Endothelial cell of umbilical vein (primary cell): Measurements from ENCODE around the gene NFKBIL1. TPM values are rescaled to one million over a fixed set of nuclear protein-coding genes. Genes with fewer than 3 reads are reported as not detected.

Source experiments
- BruUV-seq: library from RNA; stranded (reverse); fragments of 400-500 nt; replicated peaks from 2 replicates; lab custom pipeline; 2021; lab: Mats Ljungman, UMichigan
- CTCF ChIA-PET: fragments of 300-600, 350-600 bp; sonication (Branson Sonifier 250); formaldehyde crosslinking; loops from one replicate; lab custom pipeline; 2021; ENCODE audit warnings: antibody characterized with exemption, inconsistent platforms; lab: Charles Lee
- POLR2A ChIA-PET: fragments of 300-600, 350-600 bp; sonication (Branson Sonifier 250); formaldehyde crosslinking; loops from one replicate; lab custom pipeline; 2021; ENCODE audit warnings: antibody characterized with exemption, inconsistent platforms; lab: Charles Lee
- DNase-seq: peaks from one replicate; pipeline ENCODE4 v3.0.0-alpha.2; 2011; ENCODE audit warnings: low read depth, low spot score
- FAIRE-seq: peaks from 2 replicates; lab custom pipeline; 2011; peaks lifted over from hg19 to GRCh38; lab: Jason Lieb, UNC
- H2AFZ ChIP-seq: 2 replicates; pipeline ENCODE4 v1.6.0; 2012; ENCODE audit warnings: low read depth, low read length, control low read depth, inconsistent platforms
- H3K27ac ChIP-seq: 2 replicates; pipeline ENCODE4 v1.5.1; 2011; ENCODE audit warnings: low read depth, mild to moderate bottlenecking, control low read depth, low read length, moderate library complexity; ENCODE audit not compliant: insufficient read depth
- H3K27me3 ChIP-seq, 2 experiments: 2 replicates each; pipeline versions ENCODE4 v1.6.0 to v1.6.1; 2011; ENCODE audit warnings: low read length in 2 of 2, mixed read lengths in 1 of 2; ENCODE audit not compliant: control insufficient read depth in 2 of 2, insufficient read depth in 2 of 2
- H3K36me3 ChIP-seq, 2 experiments: 2 replicates in 1 of 2; 3 replicates in 1 of 2; pipeline ENCODE4 v1.5.1; 2011; ENCODE audit warnings: low read length in 2 of 2, mild to moderate bottlenecking in 1 of 2, moderate library complexity in 1 of 2; ENCODE audit not compliant: control insufficient read depth in 2 of 2, insufficient read depth in 2 of 2; ENCODE audit errors: extremely low read depth in 1 of 2
- H3K4me1 ChIP-seq: 3 replicates; pipeline ENCODE4 v1.5.1; 2011; ENCODE audit warnings: mild to moderate bottlenecking, low read length; ENCODE audit not compliant: control insufficient read depth, insufficient read depth; ENCODE audit errors: extremely low read depth
- H3K4me2 ChIP-seq: 2 replicates; pipeline ENCODE4 v1.6.1; 2011; ENCODE audit warnings: low read length, control low read depth, mixed read lengths; ENCODE audit not compliant: insufficient read depth
- H3K4me3 ChIP-seq, 3 experiments: fragments of 200-600 bp in 1 of 3; sonication (generic), shearing (Covaris generic) in 1 of 3; replicated peaks in 1 of 3; 2 replicates each; pipeline ENCODE4 v1.5.1; 2011 to 2016; ENCODE audit warnings: control low read depth in 3 of 3, low read length in 3 of 3, mild to moderate bottlenecking in 2 of 3, inconsistent platforms in 1 of 3, low read depth in 1 of 3, moderate library complexity in 1 of 3; ENCODE audit not compliant: insufficient read depth in 1 of 3
- H3K79me2 ChIP-seq: 2 replicates; pipeline ENCODE4 v1.6.0; 2012; ENCODE audit warnings: low read length, inconsistent platforms; ENCODE audit not compliant: control insufficient read depth, insufficient read depth
- H3K9ac ChIP-seq: replicated peaks from 2 replicates; pipeline ENCODE3; 2011; ENCODE audit warnings: low read length, control low read depth; ENCODE audit not compliant: insufficient read depth; ENCODE audit errors: extremely low read depth
- H3K9me1 ChIP-seq: replicated peaks from 3 replicates; pipeline ENCODE4 v1.6.0; 2011; ENCODE audit warnings: mild to moderate bottlenecking, low read length; ENCODE audit not compliant: control insufficient read depth, insufficient read depth; ENCODE audit errors: extremely low read depth
- H3K9me3 ChIP-seq: replicated peaks from 2 replicates; pipeline ENCODE4 v1.5.1; 2012; ENCODE audit warnings: low read length, inconsistent platforms; ENCODE audit not compliant: control insufficient read depth, insufficient read depth
- H4K20me1 ChIP-seq: replicated peaks from 2 replicates; pipeline ENCODE3; 2011; ENCODE audit warnings: mild to moderate bottlenecking, low read length; ENCODE audit not compliant: control insufficient read depth, insufficient read depth; ENCODE audit errors: extremely low read depth
- EZH2 ChIP-seq: IDR thresholded peaks from 2 replicates; pipeline ENCODE4 v1.6.1; 2012; ENCODE audit warnings: borderline replicate concordance, low read depth, mild to moderate bottlenecking, moderate library complexity, low read length, inconsistent platforms; ENCODE audit not compliant: severe bottlenecking
- FOS ChIP-seq: IDR thresholded peaks from 2 replicates; pipeline ENCODE4 v1.6.1; 2011; ENCODE audit warnings: mild to moderate bottlenecking, low read length, moderate library complexity, borderline replicate concordance; ENCODE audit not compliant: insufficient read depth
- GATA2 ChIP-seq: IDR thresholded peaks from 2 replicates; pipeline ENCODE4 v1.7.0; 2011; ENCODE audit warnings: low read depth, mild to moderate bottlenecking, moderate library complexity, mixed read lengths, low read length; ENCODE audit not compliant: insufficient read length, insufficient read depth
- JUN ChIP-seq: IDR thresholded peaks from 2 replicates; pipeline ENCODE4 v1.6.1; 2011; ENCODE audit warnings: borderline replicate concordance, low read depth; ENCODE audit not compliant: insufficient read length, insufficient read depth
- MYC ChIP-seq: IDR thresholded peaks from one replicate; pipeline ENCODE4 v1.6.1; 2011; ENCODE audit warnings: mild to moderate bottlenecking, low read depth, low read length
- POLR2A ChIP-seq: IDR thresholded peaks from 2 replicates; pipeline ENCODE4 v1.6.1; 2012; ENCODE audit warnings: low read depth, mild to moderate bottlenecking, control low read depth, low read length
- POLR2AphosphoS5 ChIP-seq: IDR thresholded peaks from 2 replicates; pipeline ENCODE4 v1.6.1; 2012; ENCODE audit warnings: low read depth, mild to moderate bottlenecking, control low read depth, low read length, moderate library complexity; ENCODE audit not compliant: insufficient read depth
- dilution Hi-C: fragments of 300-500 bp; cut with MboI; formaldehyde crosslinking; loops from one replicate; pipeline ENCODE4 v1.15.0; 2019; ENCODE audit warnings: low sequenced_read_pairs; ENCODE audit not compliant: extremely low pct_ligation_motif_present
- intact Hi-C: fragments of 100-400 bp; cut with micrococcal nuclease; formaldehyde crosslinking; loops from one replicate; pipeline ENCODE4 v1.10.0; 2022
- polyA plus RNA-seq, 4 experiments: library from polyadenylated mRNA; depleted of rRNA in 3 of 4; stranded (reverse) in 3 of 4; unstranded in 1 of 4; fragments of >200 nt; gene quantifications; 2 replicates each; pipeline versions ENCODE4 v1.2.1 to v1.2.3, GENCODE V29; 2011 to 2012; ENCODE audit warnings: missing spikeins in 1 of 4
- total RNA-seq: library from RNA; stranded (reverse); gene quantifications from 2 replicates; pipeline ENCODE4 v1.2.3, GENCODE V29; 2021
- TF ChIP-seq, protein P1 (sequence below): IDR thresholded peaks from 2 replicates; pipeline ENCODE4 v1.6.1; 2011; ENCODE audit not compliant: insufficient read depth, insufficient read length
- TF ChIP-seq, protein P2 (sequence below), 2 donors: IDR thresholded peaks; 1 replicate in 1 of 2; 2 replicates in 1 of 2; pipeline ENCODE4 v1.5.1; 2011; ENCODE audit warnings: low read length in 2 of 2, mild to moderate bottlenecking in 2 of 2, moderate library complexity in 2 of 2, control low read depth in 1 of 2, inconsistent platforms in 1 of 2, low read depth in 1 of 2; ENCODE audit not compliant: insufficient read depth in 1 of 2; ENCODE audit errors: extremely low read depth in 1 of 2

Gene NFKBIL1
- total and polyA plus RNA-seq, 2 donors (not counting 3 experiments of a cell fraction or from before 2014, with no cell fraction given) = 9.9 to 15.5 TPM

DNA sequence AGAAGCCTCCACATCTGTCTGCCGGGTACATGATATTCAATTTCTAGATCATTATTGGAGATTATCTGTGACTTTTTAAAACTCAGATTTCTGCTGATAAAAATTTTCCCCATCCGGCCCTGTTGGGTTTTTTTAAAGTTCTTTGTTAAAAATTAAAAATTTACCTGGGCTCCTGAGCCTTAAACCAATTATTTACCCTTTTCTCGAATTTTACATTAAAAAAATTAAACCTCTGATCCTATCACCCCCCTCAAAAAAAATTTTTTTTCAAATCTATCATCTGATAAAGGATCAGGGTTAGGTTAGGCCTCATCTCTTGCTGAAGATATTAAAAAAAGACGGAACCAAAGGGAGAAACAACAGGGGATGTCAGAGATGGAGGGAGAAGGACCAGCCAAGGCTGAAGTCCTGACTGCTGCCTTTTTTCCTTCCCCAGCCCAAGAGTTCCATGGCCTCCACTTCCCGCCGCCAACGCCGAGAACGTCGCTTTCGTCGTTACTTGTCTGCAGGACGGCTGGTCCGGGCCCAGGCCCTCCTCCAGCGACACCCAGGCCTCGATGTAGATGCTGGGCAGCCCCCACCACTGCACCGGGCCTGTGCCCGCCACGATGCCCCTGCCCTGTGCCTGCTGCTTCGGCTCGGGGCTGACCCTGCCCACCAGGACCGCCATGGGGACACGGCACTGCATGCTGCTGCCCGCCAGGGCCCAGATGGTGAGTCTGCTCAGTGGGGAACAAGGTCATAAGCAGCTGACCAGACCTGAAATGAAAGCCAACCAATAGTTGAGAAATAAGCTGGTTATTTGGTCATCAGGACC lies 527 bp downstream of the NFKBIL1 start:
- H3K9ac ChIP-seq = peak overlapping the region; percentile 96
- dilution Hi-C loops (no loop called here), intact Hi-C loops (loop anchor here (1.0 to 10.0 kb wide), 10 partner anchors 12 to 405 kb away; partner anchors contain the start of genes BAG6, CLIC1, HSPA1B and MICA)
- H3K4me2 ChIP-seq = peak overlapping the region; percentile 87
- no peaks in the 10 kb centered on the region for H3K27me3 ChIP-seq
- ChIA-PET POLR2A (interaction anchor here (0.6 to 1.2 kb wide), 6 partner anchors 18 to 126 kb away, joined by 3 to 6 read pairs (median 4); no protein-coding TSS in a partner anchor), CTCF (interaction anchor here (0.7 to 31.0 kb wide), 8 partner anchors 8 to 569 kb away, joined by 3 to 1517 read pairs (median 4); partner anchors contain the start of genes C6orf47, LST1, LTB and NCR3)
- H3K9me1 ChIP-seq = no peaks in the 10 kb centered on the region
- no peak for FAIRE-seq
- no peaks in the 10 kb centered on the region for H3K9me3 ChIP-seq
- no peaks in the 10 kb centered on the region for H4K20me1 ChIP-seq
- peak overlapping the region; percentile 22 to 55 (median 34) for H3K4me3 ChIP-seq
- BruUV-seq = TSS peak; percentile 64
- TF ChIP-seq GATA2 (peak; percentile 2), FOS (no peak)
- no peaks in the 10 kb centered on the region for H3K36me3 ChIP-seq
- peaks cover 7% of the 10 kb centered on the region for H3K79me2 ChIP-seq
- H2AFZ ChIP-seq = peak overlapping the region; percentile 34
- peaks cover 17% of the 10 kb centered on the region for H3K4me1 ChIP-seq
- H3K27ac ChIP-seq = peak overlapping the region; percentile 87
- DNase-seq = no peak

DNA sequence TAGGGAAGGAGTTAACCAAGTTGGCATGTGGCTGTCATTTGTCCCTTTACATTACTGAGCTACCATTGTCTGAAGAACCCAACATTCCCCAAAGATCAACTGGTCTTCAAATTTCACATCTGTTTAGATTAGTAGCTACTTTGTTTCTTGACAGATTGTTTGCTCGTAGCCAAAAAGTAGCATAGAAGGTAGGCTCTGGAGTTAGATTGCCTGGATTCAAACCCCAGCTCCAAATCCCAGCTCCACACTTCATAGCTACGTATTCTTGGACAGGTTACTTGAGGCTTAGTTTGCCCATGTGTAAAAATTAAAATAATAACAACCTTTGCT lies 1.1 kb downstream of the NFKBIL1 start:
- FAIRE-seq (no peak), DNase-seq (no peak)
- ChIA-PET POLR2A (interaction anchor here (0.6 to 1.2 kb wide), 3 partner anchors 32 to 58 kb away, joined by 3 to 6 read pairs (median 3); no protein-coding TSS in a partner anchor), CTCF (interaction anchor here (0.7 to 31.0 kb wide), 5 partner anchors 11 to 112 kb away, joined by 3 to 1517 read pairs (median 5); partner anchors contain the start of genes C6orf47, LST1, LTB and NCR3)
- no peak overlapping the region for H3K27ac ChIP-seq
- intact Hi-C loops (loop anchor here (5.0 to 10.0 kb wide), 3 partner anchors 146 to 224 kb away; partner anchors contain the start of genes CLIC1 and MICA), dilution Hi-C loops (no loop called here)
- no peak overlapping the region for H3K4me3 ChIP-seq
- H3K79me2 ChIP-seq = peaks cover 7% of the 10 kb centered on the region
- H3K4me2 ChIP-seq = peak overlapping the region; percentile 87
- TF ChIP-seq JUN (no peak), GATA2 (no peak), FOS (no peak), MYC (no peak), POLR2A (no peak), POLR2AphosphoS5 (no peak), EZH2 (no peak)
- TF ChIP-seq, protein P1, sequence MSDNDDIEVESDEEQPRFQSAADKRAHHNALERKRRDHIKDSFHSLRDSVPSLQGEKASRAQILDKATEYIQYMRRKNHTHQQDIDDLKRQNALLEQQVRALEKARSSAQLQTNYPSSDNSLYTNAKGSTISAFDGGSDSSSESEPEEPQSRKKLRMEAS = no peak
- TF ChIP-seq, protein P2, sequence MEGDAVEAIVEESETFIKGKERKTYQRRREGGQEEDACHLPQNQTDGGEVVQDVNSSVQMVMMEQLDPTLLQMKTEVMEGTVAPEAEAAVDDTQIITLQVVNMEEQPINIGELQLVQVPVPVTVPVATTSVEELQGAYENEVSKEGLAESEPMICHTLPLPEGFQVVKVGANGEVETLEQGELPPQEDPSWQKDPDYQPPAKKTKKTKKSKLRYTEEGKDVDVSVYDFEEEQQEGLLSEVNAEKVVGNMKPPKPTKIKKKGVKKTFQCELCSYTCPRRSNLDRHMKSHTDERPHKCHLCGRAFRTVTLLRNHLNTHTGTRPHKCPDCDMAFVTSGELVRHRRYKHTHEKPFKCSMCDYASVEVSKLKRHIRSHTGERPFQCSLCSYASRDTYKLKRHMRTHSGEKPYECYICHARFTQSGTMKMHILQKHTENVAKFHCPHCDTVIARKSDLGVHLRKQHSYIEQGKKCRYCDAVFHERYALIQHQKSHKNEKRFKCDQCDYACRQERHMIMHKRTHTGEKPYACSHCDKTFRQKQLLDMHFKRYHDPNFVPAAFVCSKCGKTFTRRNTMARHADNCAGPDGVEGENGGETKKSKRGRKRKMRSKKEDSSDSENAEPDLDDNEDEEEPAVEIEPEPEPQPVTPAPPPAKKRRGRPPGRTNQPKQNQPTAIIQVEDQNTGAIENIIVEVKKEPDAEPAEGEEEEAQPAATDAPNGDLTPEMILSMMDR (IDR thresholded peaks at IDR 0.05; ENCODE audit: extremely low read depth in 1 of 2, insufficient read depth in 1 of 2, low read depth in 1 of 2, low read length in 2 of 2) = no peak
- peaks cover 14% of the 10 kb centered on the region for H3K4me1 ChIP-seq
- H3K27me3 ChIP-seq = no peaks in the 10 kb centered on the region
- no peaks in the 10 kb centered on the region for H3K36me3 ChIP-seq
- no peak overlapping the region for H3K9ac ChIP-seq
- H3K9me3 ChIP-seq = no peaks in the 10 kb centered on the region
- no peaks in the 10 kb centered on the region for H4K20me1 ChIP-seq
- no TSS peak for BruUV-seq
- no peak overlapping the region for H2AFZ ChIP-seq
- no peaks in the 10 kb centered on the region for H3K9me1 ChIP-seq
